Stimulated activated CD8-positive, alpha-beta memory T cell treated with anti-CD3 and anti-CD28 coated beads, Interleukin-15, amount 100 ng/mL, for 48 hours (primary cell): ENCODE measurements around the gene LOXL3.

Experiments used
- DNase-seq, 2 donors: peaks; one replicate each; pipeline ENCODE4 v3.0.0-alpha.2; 2020; ENCODE audit warnings: low read depth in 2 of 2

The LOXL3 gene

DNA sequence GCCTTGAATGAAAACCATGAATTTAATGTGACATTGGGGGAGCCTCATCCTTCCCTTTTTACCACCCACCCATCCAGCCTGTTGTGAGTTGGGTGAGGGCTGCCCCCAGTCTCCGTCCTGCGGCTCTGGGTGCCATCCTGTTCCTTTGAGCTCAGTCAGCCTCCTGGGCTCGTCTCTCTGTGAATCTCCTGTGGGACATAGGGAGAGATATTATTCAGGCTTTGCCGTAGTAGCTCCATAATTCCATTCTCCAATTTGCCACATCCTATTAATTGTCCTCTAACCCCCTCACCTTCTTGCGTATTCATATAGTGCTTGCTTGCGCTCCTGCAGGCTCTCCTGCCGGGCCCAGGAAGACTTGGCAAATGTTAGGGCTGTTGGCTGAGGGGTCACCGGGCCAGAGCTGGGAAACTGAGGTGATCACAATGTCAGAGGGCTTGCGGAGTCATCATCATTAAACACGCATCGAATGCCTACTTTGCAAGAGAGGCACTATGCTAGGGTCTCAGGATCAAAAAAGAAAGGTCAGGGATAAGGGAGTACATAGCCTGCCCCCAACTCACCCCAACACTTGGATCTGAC is 27.0 kb downstream of the LOXL3 start:
- no peak for DNase-seq

DNA sequence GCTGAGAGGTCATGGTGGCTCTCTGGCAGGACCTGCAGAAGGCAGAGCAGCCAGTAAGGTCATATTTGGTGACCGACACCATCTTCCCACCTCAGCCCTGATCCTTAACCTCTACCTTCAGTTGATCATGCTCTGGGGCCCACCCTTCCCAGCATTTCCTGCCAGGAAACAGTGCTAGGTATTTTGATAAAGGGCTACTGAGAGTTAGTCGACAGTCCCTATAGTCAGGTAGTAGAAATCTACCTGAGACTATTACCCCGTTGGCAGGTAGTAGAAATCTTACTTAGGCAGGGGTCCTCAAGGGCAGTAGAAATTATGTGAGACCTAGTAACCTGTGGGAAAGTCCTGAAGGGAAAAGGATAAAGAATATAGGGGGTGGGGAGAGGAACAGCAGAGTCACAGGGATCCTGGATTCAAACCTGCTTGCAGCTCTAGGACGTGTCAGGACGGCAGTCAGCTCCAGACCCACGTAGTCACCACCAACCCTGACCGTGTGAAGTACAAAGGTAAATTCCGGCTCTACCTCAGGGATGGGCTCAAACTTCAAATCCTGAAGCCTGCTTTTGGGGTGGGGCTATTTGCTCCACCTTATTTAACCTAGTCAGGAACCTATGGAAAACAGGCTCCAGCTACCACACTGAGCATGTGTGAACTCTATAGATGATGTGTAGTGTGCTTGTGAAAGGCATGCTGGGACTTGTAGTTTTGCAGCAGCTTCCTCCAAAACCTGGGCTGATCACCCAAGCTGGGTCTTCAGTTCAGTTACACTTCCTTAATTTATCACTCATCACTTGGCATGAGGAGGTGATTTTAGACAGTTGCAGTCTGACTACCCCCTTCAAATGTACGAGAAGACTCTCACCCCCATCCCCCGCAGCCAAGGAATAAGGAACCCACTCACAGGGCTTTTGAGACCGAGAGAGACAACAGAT is 27.8 kb downstream of the LOXL3 start, which contains the start of gene DQX1:
Gene DQX1 (minus strand): TSS at position 515 of the 932 bp plus-strand sequence. CDS start 502 bp downstream, at position 13.
- DNase-seq = no peak

DNA sequence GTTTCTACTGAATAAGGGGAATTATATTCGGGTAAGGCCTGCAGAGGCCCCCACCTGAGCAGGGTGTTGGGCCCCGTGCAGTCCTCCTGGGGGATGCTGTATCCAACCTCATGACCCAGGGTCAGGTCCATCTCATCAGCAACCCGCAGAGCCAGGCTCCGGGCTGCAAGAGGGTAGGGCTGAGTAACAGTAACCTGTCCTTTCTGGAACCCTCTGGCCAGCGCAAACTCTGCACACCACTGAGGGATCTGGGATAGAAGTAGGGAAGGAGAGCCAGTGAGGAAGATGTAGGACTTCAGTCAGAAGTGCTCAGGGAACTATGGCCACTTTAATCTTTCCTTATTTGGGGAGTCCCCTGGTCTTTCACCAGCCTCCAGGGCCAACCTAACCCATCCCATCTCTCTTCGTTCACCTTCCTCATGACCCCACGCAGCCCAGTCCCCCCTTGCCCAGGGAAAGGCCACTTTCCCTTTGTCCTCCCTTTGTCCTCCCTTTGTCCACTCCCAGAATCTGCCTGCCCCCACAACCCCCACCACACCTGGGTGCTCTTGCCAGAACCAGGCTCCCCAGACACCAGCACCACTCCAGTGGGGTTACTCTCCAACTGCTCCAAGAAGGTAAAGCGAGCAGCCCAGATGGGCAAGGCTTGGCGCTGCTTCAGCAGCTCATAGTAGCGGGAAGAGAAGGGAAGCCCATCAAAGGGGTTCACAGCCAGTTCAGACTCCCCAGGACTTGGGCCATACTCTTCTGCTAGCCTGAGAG is 28.6 kb downstream of the LOXL3 start:
- no peak for DNase-seq

DNA sequence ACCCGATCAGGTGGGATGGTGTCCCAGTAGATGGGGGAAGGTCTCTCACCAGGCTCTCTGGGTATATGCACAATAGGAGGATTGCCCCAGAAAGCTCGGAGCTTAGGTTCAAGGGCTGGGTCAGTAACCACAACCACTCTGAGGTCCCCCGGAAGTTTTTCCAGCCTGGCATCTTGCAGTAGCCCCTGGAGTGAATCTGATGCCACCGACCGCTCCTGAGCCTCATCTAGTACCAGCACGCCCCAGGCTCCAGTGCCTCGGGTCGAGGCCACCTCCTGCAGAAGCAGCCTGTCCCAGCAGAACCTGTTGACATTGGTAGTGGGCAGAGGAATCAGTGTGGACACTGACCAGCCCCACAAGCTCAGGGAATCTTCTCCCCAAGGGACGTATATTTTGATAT is 29.7 kb downstream of the LOXL3 start:
- DNase-seq = no peak

DNA sequence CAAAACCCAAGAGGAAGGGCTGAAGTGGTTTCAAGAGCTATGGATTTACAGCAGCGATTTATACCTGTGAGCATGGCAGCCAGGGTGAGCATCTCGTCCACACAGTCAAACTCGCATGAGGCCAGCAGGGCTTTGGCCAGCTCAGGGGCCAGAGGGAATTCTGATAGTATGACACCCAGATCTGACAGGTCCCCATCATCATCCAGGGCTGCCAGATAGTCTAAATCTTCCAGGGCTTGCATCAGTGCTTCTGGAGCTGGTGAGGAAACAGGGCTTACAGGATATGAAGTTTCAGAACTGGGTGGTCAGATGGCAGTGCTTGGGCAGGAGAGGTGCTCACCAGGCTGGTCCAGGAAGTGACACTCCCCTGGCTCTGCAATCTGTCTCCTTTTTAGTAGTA is 31.2 kb downstream of the LOXL3 start:
- no peak for DNase-seq

DNA sequence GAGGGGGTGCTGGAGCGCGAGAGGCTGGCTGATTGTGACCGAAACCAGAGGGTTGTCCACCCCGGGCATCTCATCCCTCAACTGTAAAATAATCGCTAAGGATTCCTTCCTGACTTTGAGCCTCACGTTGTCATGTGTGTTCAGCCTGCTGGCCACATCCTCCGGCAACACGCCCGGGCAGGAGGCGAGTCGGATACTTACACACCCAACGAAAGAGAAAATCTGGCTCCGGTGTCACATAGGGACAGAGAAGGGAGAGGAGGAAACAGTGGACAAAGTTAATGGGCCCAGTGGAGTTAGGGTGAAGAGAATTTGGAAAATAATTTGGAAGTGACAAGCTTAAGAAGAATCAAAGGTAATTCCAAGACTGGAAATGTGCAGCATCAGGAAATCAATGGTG is 37.1 kb downstream of the LOXL3 start:
- no peak for DNase-seq

DNA sequence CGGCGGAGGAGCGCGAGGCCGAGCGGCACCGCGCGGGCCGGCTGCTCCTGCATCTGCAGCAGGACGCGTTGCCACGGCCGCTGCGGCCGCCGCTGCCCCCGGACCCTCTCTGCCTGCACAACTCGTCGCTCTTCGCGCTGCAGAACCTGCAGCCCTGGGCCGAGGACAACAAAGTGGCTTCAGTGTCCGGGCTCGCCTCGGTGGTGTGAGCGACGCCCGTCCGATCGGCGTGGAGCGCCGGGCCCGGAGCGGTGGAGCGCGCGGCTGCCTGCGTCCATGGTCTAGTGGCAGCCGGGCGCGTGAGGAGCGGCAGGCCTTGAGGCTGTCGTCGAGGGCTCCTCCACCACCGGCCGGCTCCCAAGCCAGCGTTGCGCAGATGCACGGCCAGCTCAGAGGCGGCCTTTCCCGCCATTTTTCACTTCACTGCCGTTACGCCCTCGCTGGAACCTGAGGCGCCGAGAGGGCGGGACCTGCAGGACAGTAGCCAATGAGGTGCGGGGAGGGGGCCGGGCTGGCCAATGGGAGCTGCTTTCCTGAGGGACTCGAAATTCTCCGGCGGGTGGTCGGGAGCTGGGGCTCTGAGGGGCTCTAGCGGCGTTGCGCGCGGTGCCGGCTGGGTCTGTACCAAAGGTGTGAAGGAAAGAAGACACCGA is 37.6 kb downstream of the LOXL3 start:
- DNase-seq = peak; percentile 61 to 67

DNA sequence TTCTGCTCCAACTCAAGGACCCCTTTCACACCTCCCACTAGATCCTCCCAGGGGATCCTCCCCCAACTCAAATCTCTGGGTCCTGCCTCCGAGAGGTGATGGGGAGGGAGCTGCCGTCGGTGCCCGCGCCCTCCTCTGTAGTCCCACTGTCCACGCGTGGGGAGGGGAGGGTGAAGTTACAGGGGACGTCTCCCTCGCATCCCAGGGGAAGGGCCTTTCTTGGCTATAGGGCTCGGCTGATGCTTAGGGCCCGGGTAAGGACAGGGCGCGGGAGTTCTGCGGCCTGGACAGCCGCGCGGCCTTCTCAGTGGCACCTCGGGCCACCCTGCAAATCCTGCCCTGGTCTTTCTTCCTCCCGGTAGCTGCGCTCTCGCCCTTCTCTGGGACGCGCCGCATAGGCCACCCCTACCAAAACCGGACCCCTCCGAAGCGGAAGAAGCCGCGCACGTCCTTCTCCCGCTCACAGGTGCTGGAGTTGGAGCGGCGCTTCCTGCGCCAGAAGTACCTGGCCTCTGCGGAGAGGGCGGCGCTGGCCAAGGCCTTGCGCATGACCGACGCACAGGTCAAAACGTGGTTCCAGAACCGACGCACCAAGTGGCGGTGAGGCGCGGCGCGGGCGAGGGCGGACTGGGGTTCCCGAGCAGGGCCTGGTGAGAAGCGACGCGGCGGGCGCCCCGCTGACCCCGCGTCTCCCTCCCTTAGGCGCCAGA is 38.3 kb downstream of the LOXL3 start:
- no peak for DNase-seq

DNA sequence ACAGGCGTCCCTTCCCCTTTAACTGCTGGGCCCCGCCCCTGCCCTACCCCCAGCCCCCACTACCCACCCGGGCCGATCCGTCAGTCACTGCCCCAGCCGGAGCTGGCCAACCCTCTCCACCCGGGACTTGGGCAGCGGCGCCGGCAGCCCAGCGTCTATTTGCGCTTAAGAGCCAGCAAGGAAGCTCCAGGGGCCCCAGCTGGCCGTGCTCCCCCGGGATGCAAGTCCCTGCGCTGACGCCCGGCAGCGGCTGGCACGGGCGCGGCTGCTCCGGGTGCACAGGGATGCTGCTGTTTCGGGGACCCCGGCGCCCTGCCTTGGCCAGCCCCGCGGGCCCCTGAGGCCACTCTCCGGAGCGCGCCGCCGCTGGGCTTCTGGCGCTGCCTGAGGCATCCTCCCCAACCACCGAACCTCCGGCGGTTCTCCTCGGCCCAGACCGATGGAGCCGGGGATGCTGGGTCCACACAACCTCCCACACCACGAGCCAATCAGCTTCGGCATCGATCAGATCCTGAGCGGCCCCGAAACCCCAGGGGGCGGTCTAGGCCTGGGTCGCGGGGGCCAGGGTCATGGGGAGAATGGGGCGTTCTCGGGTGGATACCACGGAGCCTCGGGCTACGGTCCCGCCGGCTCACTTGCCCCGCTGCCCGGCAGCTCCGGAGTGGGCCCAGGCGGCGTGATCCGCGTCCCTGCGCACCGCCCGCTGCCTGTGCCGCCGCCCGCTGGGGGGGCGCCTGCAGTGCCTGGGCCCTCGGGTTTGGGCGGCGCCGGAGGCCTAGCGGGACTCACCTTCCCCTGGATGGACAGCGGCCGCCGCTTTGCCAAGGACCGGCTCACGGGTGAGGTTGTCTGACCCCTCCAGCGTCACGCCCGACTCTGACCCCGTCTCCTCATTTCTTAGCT is 39.1 kb downstream of the LOXL3 start, which contains the start of gene TLX2:
Gene TLX2 (plus strand): TSS at position 83 of the 903 bp plus-strand sequence. CDS start 357 bp downstream, at position 440.
- no peak for DNase-seq

DNA sequence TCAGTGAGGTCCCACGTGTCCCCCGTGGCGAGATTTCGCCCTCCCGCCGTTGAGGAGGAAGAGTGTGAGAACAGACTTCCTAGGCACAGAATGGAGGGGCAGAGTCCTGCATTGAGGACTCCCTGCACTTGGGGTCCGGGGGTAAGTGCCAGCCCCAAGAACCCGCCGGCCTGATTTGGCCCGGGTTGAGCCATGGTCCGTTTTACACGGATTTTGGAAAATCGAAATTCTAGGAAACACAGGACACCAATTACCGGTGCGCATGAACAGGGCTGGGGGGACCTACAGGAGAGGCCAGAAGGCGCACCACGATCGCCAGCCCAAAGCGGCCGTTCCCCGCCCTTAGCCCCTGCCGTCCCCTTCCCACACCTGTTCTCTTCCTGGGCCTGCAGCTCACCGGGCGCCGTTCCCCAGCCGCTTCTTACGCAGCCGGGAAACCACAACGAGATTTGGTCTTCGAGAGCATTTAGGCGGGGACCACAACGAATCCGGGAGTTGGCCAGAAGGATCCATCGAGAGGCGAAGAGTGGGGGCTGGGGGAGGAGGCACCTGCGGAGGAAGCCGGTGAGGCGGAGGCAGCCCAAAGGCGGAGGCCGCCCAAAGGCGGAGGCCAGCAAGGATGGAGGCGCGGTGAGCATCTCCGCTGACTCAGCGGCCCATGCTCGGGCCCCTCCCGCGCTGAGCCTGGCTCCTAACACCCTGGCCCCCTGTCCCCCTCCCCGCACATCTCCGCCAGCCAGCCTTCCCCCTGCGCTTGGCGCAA is 40.0 kb downstream of the LOXL3 start:
- no peak for DNase-seq

DNA sequence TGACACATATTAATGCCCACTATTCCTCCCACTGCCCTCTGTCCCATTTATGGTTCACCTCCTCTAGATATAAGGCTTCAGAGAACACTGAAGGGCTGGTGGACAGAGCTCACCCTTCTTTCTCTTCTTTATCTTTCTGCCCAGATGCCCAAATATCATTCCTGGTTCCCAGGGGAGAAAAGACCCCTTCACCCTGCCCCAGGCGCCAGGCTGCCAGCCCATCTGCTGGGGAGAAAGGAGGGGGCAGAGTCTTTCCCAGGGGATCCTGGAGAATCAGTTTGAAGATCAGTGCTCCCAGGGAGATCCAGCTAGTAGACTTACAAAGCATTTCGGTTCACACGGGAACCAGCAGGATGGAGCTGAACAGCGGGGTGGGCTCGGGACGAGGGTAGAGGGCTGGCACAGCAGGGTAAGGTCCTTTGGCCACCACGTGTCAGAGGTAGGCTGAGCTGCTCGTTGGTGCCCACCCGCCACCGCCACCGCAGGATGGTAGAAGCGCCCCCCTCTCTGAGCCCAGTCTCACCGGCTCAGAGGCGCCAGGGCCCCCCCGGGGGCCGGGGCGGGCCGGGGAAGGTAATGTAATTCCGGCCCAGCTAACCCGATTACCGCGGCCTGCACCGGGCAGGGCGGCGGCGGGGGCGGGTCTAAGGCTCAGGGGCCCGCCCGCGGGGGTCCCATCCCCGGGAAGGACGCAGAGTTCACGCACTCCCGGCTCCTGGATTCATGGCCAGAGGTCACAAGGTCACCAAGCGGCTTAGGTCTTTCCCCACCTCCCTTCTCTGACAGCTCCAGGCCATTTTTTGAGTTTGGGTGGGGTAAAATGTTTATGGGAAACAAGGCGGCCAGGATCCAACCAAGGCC is 40.8 kb downstream of the LOXL3 start:
- DNase-seq = no peak

DNA sequence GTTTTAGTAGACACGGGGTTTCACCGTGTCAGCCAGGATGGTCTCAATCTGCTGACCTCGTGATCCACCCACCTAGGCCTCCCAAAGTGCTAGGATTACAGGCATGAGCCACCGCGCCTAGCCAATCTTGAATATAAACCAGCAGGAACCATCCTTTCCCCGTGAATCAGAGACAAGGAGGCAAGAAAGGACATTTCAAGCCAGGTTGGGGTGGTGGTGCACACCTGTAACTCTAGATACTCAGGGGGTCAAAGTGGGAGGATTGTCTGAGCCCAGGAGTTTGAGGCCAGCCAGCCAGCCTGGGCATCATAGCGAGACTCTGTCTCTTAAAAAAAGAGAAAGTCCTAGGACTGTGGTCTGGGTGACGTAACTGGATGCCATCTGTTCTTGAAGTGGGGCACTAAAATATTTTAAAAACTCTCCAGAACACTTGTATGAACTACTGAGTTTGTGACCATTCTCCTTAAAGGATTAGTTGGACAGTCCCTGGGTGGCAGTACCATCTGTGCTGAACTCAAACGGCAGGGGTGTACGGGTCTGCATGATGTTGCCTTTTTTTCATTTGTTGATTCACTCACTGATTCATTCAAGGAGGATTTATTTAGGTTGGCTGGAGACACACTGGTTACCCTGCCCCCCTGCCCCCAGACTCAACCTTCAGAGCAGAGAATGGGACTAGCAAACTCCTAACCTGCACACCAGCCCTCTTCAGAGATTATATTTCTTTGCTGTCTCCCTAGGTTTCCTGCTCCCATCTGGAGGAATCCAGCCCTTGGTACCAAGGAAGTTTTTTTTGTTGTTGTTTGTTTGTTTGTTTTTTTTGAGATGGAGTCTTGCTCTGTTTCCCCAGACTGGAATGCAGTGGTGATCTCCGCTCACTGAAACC is 42.4 kb downstream of the LOXL3 start:
- no peak for DNase-seq

DNA sequence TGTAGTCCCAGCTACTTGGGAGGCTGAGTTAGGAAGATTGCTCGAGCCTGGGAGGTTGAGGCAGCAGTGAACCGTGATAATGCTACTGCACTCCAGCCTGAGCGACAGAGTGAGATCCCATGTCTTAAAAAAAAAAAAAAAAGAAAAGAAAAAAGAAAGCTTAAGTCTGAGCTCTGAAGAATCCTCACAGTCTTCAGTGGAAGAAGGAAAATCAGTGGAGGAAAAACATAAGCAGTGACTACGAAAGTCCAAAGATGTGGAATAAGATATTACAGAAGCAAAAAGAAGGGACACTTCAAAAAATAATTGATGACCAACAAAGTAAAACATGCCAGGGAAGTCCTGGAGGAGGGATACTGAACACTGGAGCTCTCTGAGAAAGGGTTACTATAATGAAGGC is 43.5 kb downstream of the LOXL3 start:
- no peak for DNase-seq

DNA sequence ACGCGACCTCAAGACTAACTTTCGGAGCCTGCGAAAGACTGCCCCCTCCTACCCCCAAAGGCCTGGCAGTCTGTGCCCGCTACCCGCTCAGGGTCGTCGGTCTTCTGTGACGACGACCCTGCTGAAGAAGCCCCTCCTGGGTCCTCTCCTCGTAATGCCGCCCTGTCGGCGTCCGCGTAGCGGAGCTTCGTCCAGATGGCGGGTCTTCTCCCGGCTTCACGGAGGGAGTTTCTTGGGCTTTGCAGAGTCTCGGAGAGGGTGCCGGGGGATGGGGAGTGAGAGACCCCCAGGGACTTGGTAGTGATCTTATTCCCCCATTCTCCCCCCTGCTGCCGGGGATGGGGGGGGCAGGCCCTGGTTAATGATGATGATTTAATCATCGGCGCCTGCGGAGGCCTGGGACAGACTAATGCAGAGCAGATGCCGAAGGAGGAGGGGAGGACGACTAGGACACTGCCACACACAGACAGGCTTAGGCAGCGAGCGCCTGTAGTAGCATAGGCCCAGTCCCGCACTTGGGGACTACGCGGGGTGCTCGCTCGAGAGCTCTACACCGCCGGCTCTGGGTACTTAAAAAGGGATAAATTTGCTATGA is 45.7 kb downstream of the LOXL3 start:
- no peak for DNase-seq

DNA sequence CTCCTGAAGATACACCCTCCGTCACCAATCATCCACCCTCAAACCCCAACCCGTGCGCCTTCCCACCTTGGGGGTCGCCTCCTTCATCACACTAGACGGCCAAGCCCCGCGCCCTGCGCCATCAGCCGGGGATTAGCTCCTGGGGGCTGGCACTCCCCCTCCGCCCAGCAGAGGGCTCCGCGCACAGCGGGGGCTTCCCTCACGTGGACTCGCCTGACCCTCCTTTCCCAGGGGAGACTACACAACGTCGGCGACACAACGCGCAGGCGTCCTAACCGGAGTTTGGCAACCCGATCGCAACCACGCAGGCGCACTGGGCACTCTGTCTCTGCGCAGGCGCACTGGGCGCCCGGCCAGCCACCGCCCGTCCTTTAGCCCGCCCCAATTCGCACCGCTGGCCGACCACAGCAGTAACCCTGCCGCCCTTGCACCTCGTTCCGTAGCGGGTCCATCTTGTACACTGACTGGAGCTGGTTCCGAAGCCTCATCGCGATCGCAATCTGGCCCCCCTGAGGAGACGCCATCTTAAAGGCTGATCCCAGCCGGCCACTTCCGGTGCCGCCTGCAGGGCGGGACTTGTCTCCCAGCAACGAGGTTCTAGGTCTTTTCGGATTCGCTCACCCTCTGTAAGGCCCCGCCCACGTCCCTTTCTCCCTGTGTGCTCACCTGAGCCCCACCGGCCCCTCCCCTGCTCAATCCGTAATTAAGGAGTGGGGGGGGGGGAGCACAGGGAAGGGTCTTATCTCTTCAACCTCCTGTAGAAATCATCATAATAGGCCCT is 46.4 kb downstream of the LOXL3 start, which contains the start of gene PCGF1:
Gene PCGF1 (minus strand): TSS at position 551 of the 781 bp plus-strand sequence. CDS start 27 bp downstream, at position 524.
- peak; percentile 97 for DNase-seq
